Measurements from ENCODE around the gene RAPGEF5. TPM values are rescaled to one million over a fixed set of nuclear protein-coding genes. Genes with fewer than 3 reads are reported as not detected.

RAPGEF5 gene
- total RNA-seq, 2 donors from 2014 or later = 0.10 to 0.85 TPM

- DNase-seq (no peak), ATAC-seq (no peak)
- Mint-ChIP-seq H3K36me3 (ENCODE audit: low read depth) (no peaks in the 10 kb centered on the region), H3K4me3 (no peak overlapping the region), H3K27me3 (peaks cover 35% of the 10 kb centered on the region), H3K27ac (no peak overlapping the region), H3K4me1 (no peaks in the 10 kb centered on the region)
- H3K9me3 ChIP-seq (ENCODE audit: control insufficient read depth, low read length, poor library complexity, severe bottlenecking) = no peaks in the 10 kb centered on the region
Observed at GRCh38 chr7:22185559-22185958, 171.4 kb downstream of the RAPGEF5 start.

GRCh38 chr7:22184549-22185199, 172.3 kb downstream of the RAPGEF5 start:
- ATAC-seq = no peak

GRCh38 chr7:22183522-22184280, 173.3 kb downstream of the RAPGEF5 start:
- H3K4me1 Mint-ChIP-seq = no peaks in the 10 kb centered on the region
- ATAC-seq (no peak), DNase-seq (no peak)
- no peak overlapping the region for H3K27ac Mint-ChIP-seq
- H3K36me3 Mint-ChIP-seq (ENCODE audit: low read depth) = no peaks in the 10 kb centered on the region
- peaks cover 51% of the 10 kb centered on the region for H3K27me3 Mint-ChIP-seq
- H3K4me3 Mint-ChIP-seq = no peak overlapping the region
- H3K9me3 ChIP-seq (ENCODE audit: control insufficient read depth, low read length, poor library complexity, severe bottlenecking) = no peaks in the 10 kb centered on the region

More at GRCh38 chr7:22184549-22185199, 172.3 kb downstream of the RAPGEF5 start:
- peaks cover 44% of the 10 kb centered on the region for H3K27me3 Mint-ChIP-seq
- no peaks in the 10 kb centered on the region for H3K4me1 Mint-ChIP-seq
- no peaks in the 10 kb centered on the region for H3K36me3 Mint-ChIP-seq (ENCODE audit: low read depth)
- no peak overlapping the region for H3K4me3 Mint-ChIP-seq
- DNase-seq = no peak
- H3K27ac Mint-ChIP-seq = no peak overlapping the region
- no peaks in the 10 kb centered on the region for H3K9me3 ChIP-seq (ENCODE audit: control insufficient read depth, low read length, poor library complexity, severe bottlenecking)

- Mint-ChIP-seq H3K27me3 (peaks cover 65% of the 10 kb centered on the region), H3K36me3 (ENCODE audit: low read depth) (no peaks in the 10 kb centered on the region), H3K4me1 (no peaks in the 10 kb centered on the region), H3K4me3 (no peak overlapping the region), H3K27ac (no peak overlapping the region)
- no peak for ATAC-seq
- H3K9me3 ChIP-seq (ENCODE audit: control insufficient read depth, low read length, poor library complexity, severe bottlenecking) = no peaks in the 10 kb centered on the region
- DNase-seq = no peak
Observed at GRCh38 chr7:22182149-22182548, 174.8 kb downstream of the RAPGEF5 start.

- peaks cover 65% of the 10 kb centered on the region for H3K27me3 Mint-ChIP-seq
- H3K4me1 Mint-ChIP-seq = no peaks in the 10 kb centered on the region
- H3K4me3 Mint-ChIP-seq = no peak overlapping the region
- ATAC-seq (no peak), DNase-seq (no peak)
- H3K36me3 Mint-ChIP-seq (ENCODE audit: low read depth) = no peaks in the 10 kb centered on the region
- H3K9me3 ChIP-seq (ENCODE audit: control insufficient read depth, low read length, poor library complexity, severe bottlenecking) = no peaks in the 10 kb centered on the region
- no peak overlapping the region for H3K27ac Mint-ChIP-seq
Observed at GRCh38 chr7:22181663-22182062, 175.3 kb downstream of the RAPGEF5 start.

GRCh38 chr7:22179442-22179879, 177.5 kb downstream of the RAPGEF5 start:
- no peaks in the 10 kb centered on the region for H3K9me3 ChIP-seq (ENCODE audit: control insufficient read depth, low read length, poor library complexity, severe bottlenecking)
- ATAC-seq = peak; percentile 48
- H3K36me3 Mint-ChIP-seq (ENCODE audit: low read depth) = no peaks in the 10 kb centered on the region
- peaks cover 3% of the 10 kb centered on the region for H3K4me1 Mint-ChIP-seq
- peaks cover 62% of the 10 kb centered on the region for H3K27me3 Mint-ChIP-seq
- no peak overlapping the region for H3K4me3 Mint-ChIP-seq
- DNase-seq = no peak
- no peak overlapping the region for H3K27ac Mint-ChIP-seq

GRCh38 chr7:22178735-22179134, 178.2 kb downstream of the RAPGEF5 start:
- peaks cover 60% of the 10 kb centered on the region for H3K27me3 Mint-ChIP-seq
- no peak for DNase-seq
- H3K9me3 ChIP-seq (ENCODE audit: control insufficient read depth, low read length, poor library complexity, severe bottlenecking) = no peaks in the 10 kb centered on the region
- no peak for ATAC-seq
- peaks cover 9% of the 10 kb centered on the region for H3K4me1 Mint-ChIP-seq
- no peaks in the 10 kb centered on the region for H3K36me3 Mint-ChIP-seq (ENCODE audit: low read depth)
- H3K27ac Mint-ChIP-seq = no peak overlapping the region
- H3K4me3 Mint-ChIP-seq = no peak overlapping the region

GRCh38 chr7:22176791-22177412, 180.1 kb downstream of the RAPGEF5 start:
- Mint-ChIP-seq H3K4me3 (no peak overlapping the region), H3K4me1 (peaks cover 9% of the 10 kb centered on the region), H3K27ac (no peak overlapping the region), H3K27me3 (peaks cover 51% of the 10 kb centered on the region), H3K36me3 (ENCODE audit: low read depth) (no peaks in the 10 kb centered on the region)
- no peaks in the 10 kb centered on the region for H3K9me3 ChIP-seq (ENCODE audit: control insufficient read depth, low read length, poor library complexity, severe bottlenecking)
- DNase-seq (no peak), ATAC-seq (no peak)

GRCh38 chr7:22174574-22174953, 182.4 kb downstream of the RAPGEF5 start:
- H3K27me3 Mint-ChIP-seq = peaks cover 29% of the 10 kb centered on the region
- no peak overlapping the region for H3K4me3 Mint-ChIP-seq
- peaks cover 9% of the 10 kb centered on the region for H3K4me1 Mint-ChIP-seq
- peak overlapping the region; percentile 74 for H3K27ac Mint-ChIP-seq
- DNase-seq (no peak), ATAC-seq (no peak)
- no peaks in the 10 kb centered on the region for H3K36me3 Mint-ChIP-seq (ENCODE audit: low read depth)
- no peaks in the 10 kb centered on the region for H3K9me3 ChIP-seq (ENCODE audit: control insufficient read depth, low read length, poor library complexity, severe bottlenecking)

- no peak overlapping the region for H3K4me3 Mint-ChIP-seq
- no peaks in the 10 kb centered on the region for H3K36me3 Mint-ChIP-seq (ENCODE audit: low read depth)
- H3K4me1 Mint-ChIP-seq = peaks cover 9% of the 10 kb centered on the region
Observed at GRCh38 chr7:22173685-22174573, 183.0 kb downstream of the RAPGEF5 start.

GRCh38 chr7:22168129-22168634, 188.8 kb downstream of the RAPGEF5 start:
- H3K9me3 ChIP-seq (ENCODE audit: control insufficient read depth, low read length, poor library complexity, severe bottlenecking) = no peaks in the 10 kb centered on the region
- no peak for ATAC-seq
- Mint-ChIP-seq H3K36me3 (ENCODE audit: low read depth) (no peaks in the 10 kb centered on the region), H3K27me3 (no peaks in the 10 kb centered on the region), H3K4me1 (no peaks in the 10 kb centered on the region), H3K4me3 (no peak overlapping the region), H3K27ac (no peak overlapping the region)
- no peak for DNase-seq

More at GRCh38 chr7:22173685-22174573, 183.0 kb downstream of the RAPGEF5 start:
- H3K9me3 ChIP-seq (ENCODE audit: control insufficient read depth, low read length, poor library complexity, severe bottlenecking) = no peaks in the 10 kb centered on the region
- Mint-ChIP-seq H3K27me3 (peaks cover 26% of the 10 kb centered on the region), H3K27ac (peak overlapping the region; percentile 74)
- ATAC-seq (peak; percentile 64), DNase-seq (no peak)

GRCh38 chr7:22167482-22167881, 189.5 kb downstream of the RAPGEF5 start:
- Mint-ChIP-seq H3K27me3 (no peaks in the 10 kb centered on the region), H3K27ac (no peak overlapping the region), H3K4me3 (no peak overlapping the region), H3K36me3 (ENCODE audit: low read depth) (no peaks in the 10 kb centered on the region), H3K4me1 (no peaks in the 10 kb centered on the region)
- ATAC-seq = no peak
- no peak for DNase-seq
- H3K9me3 ChIP-seq (ENCODE audit: control insufficient read depth, low read length, poor library complexity, severe bottlenecking) = no peaks in the 10 kb centered on the region

Data from T-helper 17 cell (primary cell).